DOHH2 (cell line): ENCODE measurements around the gene MCC.

Experiments
- H3F3A ChIP-seq: fragments of 200-600 bp; sonication (generic), shearing (Covaris generic); 2 replicates; pipeline ENCODE4 v1.6.0; 2016; ENCODE audit warnings: antibody characterized with exemption, mild to moderate bottlenecking; ENCODE audit not compliant: control insufficient read depth, insufficient read depth
- H3K27ac ChIP-seq: fragments of 200-600 bp; sonication (generic); 2 replicates; pipeline ENCODE4 v1.5.1; 2014; ENCODE audit warnings: low read depth, mild to moderate bottlenecking, low read length, moderate library complexity
- H3K27me3 ChIP-seq: fragments of 200-600 bp; sonication (generic); 2 replicates; pipeline ENCODE4 v1.6.1; 2014; ENCODE audit warnings: mild to moderate bottlenecking, low read length, mixed read lengths; ENCODE audit not compliant: control insufficient read depth
- H3K36me3 ChIP-seq: fragments of 200-600 bp; sonication (generic); 2 replicates; pipeline ENCODE4 v1.6.1; 2014; ENCODE audit warnings: mild to moderate bottlenecking, low read length, moderate library complexity, mixed read lengths; ENCODE audit not compliant: control insufficient read depth
- H3K4me1 ChIP-seq: fragments of 200-600 bp; sonication (generic); 2 replicates; pipeline ENCODE4 v1.6.1; 2014; ENCODE audit warnings: mild to moderate bottlenecking, low read length, mixed read lengths; ENCODE audit not compliant: control insufficient read depth
- H3K4me2 ChIP-seq: fragments of 200-600 bp; sonication (generic); 2 replicates; pipeline ENCODE4 v1.6.0; 2014; ENCODE audit warnings: mild to moderate bottlenecking, low read length, moderate library complexity
- H3K4me3 ChIP-seq: fragments of 200-600 bp; sonication (generic); 2 replicates; pipeline ENCODE4 v1.5.1; 2014; ENCODE audit warnings: mild to moderate bottlenecking, low read length, mixed read lengths
- H3K79me2 ChIP-seq: fragments of 200-600 bp; sonication (generic); 2 replicates; pipeline ENCODE4 v1.6.1; 2014; ENCODE audit warnings: mild to moderate bottlenecking, low read length, mixed read lengths; ENCODE audit not compliant: control insufficient read depth
- H3K9me2 ChIP-seq: fragments of 200-600 bp; sonication (generic); replicated peaks from 2 replicates; pipeline ENCODE4 v1.6.1; 2014; ENCODE audit warnings: mild to moderate bottlenecking, low read length, mixed read lengths; ENCODE audit not compliant: control insufficient read depth
- H3K9me3 ChIP-seq: fragments of 200-600 bp; sonication (generic); 2 replicates; pipeline ENCODE4 v1.6.1; 2014; ENCODE audit warnings: antibody characterized with exemption, low read length, mixed read lengths; ENCODE audit not compliant: control insufficient read depth, insufficient read depth
- H4K20me1 ChIP-seq: fragments of 200-600 bp; sonication (generic); 2 replicates; pipeline ENCODE4 v1.6.0; 2014; ENCODE audit warnings: low read depth, mild to moderate bottlenecking, antibody characterized with exemption, low read length, moderate library complexity; ENCODE audit not compliant: control insufficient read depth, insufficient read depth
- EZH2phosphoT487 ChIP-seq: fragments of 200-600 bp; sonication (generic); IDR thresholded peaks from 2 replicates; pipeline ENCODE4 v1.6.1; 2017; ENCODE audit warnings: borderline replicate concordance, mild to moderate bottlenecking, antibody characterized with exemption, low read length, moderate library complexity, mixed read lengths
- TF ChIP-seq, protein P1 (sequence below): fragments of 200-600 bp; sonication (generic); IDR thresholded peaks from one replicate; pipeline ENCODE4 v1.5.1; 2014; ENCODE audit warnings: antibody characterized with exemption, mild to moderate bottlenecking, low read depth, low read length; ENCODE audit not compliant: poor library complexity, severe bottlenecking

The MCC gene

DNA sequence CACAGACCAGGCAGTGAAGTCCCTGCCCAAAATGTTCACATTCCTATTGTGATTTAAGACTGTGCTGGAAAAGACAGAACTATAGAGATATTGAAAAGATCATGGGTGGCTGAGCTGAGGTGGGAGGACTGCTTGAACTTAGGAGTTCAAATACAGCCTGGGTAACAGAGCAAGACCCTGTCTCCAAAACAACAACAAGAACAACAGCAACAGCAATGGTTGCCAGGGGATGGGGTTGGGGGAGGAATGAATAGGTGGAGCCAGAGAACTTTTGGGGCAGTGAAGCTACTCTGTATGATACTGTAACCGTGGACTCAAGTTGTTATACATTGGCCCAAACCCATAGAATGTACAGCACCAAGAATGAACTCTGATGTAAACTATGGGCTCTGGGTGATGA, 423.4 kb downstream of the MCC start:
- TF ChIP-seq EZH2phosphoT487 = no peak
- TF ChIP-seq, protein P1, sequence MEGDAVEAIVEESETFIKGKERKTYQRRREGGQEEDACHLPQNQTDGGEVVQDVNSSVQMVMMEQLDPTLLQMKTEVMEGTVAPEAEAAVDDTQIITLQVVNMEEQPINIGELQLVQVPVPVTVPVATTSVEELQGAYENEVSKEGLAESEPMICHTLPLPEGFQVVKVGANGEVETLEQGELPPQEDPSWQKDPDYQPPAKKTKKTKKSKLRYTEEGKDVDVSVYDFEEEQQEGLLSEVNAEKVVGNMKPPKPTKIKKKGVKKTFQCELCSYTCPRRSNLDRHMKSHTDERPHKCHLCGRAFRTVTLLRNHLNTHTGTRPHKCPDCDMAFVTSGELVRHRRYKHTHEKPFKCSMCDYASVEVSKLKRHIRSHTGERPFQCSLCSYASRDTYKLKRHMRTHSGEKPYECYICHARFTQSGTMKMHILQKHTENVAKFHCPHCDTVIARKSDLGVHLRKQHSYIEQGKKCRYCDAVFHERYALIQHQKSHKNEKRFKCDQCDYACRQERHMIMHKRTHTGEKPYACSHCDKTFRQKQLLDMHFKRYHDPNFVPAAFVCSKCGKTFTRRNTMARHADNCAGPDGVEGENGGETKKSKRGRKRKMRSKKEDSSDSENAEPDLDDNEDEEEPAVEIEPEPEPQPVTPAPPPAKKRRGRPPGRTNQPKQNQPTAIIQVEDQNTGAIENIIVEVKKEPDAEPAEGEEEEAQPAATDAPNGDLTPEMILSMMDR = no peak
- Histone ChIP-seq H3K9me3 (no peaks in the 10 kb centered on the region), H3K36me3 (no peaks in the 10 kb centered on the region), H3K27me3 (peaks cover 8% of the 10 kb centered on the region; the same call in 1 of the 2 replicates), H3F3A (no peaks in the 10 kb centered on the region), H3K4me1 (peaks cover 7% of the 10 kb centered on the region), H3K4me3 (no peak overlapping the region), H3K9me2 (no peaks in the 10 kb centered on the region), H3K79me2 (no peaks in the 10 kb centered on the region), H3K27ac (no peak overlapping the region), H4K20me1 (no peaks in the 10 kb centered on the region), H3K4me2 (no peak overlapping the region)

DNA sequence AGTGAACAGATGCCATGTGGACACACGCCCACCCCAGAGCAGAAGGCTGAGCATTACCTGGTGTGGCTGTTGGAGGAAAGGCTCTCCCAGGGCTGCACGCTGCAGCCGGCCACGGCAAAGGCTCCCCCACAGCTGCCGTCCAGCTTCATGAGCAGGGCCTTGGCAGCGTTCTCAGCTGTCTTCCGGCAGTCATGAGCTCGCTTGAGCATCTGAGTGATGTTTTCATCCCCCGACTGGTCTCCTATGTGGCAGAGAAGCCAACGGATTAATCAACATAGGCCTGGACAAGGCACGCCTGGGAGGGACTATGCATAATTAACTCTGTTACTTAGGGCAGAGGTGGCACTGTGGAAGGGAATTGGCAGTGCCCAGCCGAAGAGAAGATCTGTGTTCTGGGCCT, 424.3 kb downstream of the MCC start:
- Histone ChIP-seq H3K27ac (no peak overlapping the region), H3K9me3 (no peaks in the 10 kb centered on the region)

DNA sequence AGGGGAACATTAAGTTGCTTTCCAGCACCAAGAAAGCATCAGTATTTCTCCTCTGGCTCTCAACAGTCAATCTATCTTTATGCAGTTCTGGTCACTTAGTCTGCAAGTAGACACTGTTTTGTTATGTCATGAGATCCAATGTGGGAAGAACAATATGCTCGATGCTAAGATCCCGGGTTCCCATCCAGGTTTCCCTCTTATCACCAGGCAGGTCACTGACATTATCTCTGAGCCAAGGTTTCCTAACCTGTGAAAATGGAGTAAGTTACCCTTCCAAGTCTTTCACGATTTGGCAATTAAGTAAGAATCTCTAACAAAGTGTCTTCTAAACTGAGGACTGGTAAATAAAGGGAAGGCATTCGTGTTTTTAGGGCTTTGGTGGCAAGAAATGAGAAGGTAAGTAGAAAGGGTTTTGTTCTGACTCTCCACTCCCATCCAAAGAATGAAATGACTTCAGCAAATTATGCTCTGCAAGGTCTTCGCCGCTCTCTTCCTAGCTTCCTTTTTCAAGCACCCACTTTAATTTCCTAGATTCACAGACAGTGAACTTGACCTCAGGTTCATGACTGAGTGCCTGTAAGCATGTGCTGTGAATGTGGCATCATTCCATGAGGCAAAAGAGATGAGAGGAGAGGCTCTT, 425.3 kb downstream of the MCC start:
- Histone ChIP-seq H3K9me2 (no peaks in the 10 kb centered on the region), H3K4me2 (no peak overlapping the region), H3F3A (no peaks in the 10 kb centered on the region), H3K79me2 (no peaks in the 10 kb centered on the region), H3K36me3 (no peaks in the 10 kb centered on the region), H3K4me3 (no peak overlapping the region), H3K27me3 (peaks cover 8% of the 10 kb centered on the region; the same call in 1 of the 2 replicates), H3K27ac (no peak overlapping the region), H3K4me1 (peaks cover 7% of the 10 kb centered on the region), H4K20me1 (no peaks in the 10 kb centered on the region), H3K9me3 (no peaks in the 10 kb centered on the region)
- TF ChIP-seq, protein P1 = no peak
- TF ChIP-seq EZH2phosphoT487 = no peak

More for the DNA sequence above, 424.3 kb downstream of the MCC start:
- TF ChIP-seq EZH2phosphoT487 = no peak
- TF ChIP-seq, protein P1 = no peak
- Histone ChIP-seq H4K20me1 (no peaks in the 10 kb centered on the region), H3K27me3 (peaks cover 8% of the 10 kb centered on the region; the same call in 1 of the 2 replicates), H3K79me2 (no peaks in the 10 kb centered on the region), H3K4me2 (no peak overlapping the region), H3K9me2 (no peaks in the 10 kb centered on the region), H3K4me1 (peaks cover 7% of the 10 kb centered on the region), H3K4me3 (no peak overlapping the region), H3F3A (no peaks in the 10 kb centered on the region), H3K36me3 (no peaks in the 10 kb centered on the region)
